MM.1S (cell line): ENCODE measurements around the gene KIF20B.

ENCODE experiments used
- DNase-seq: peaks from one replicate; pipeline ENCODE4 v3.0.0-alpha.2; 2015
- H2AFZ ChIP-seq: fragments of 300-600 bp; sonication (generic); 2 replicates; pipeline ENCODE4 v1.6.0; 2016; ENCODE audit warnings: antibody characterized with exemption, low read length
- H3F3A ChIP-seq: fragments of 300-600 bp; sonication (generic); 2 replicates; pipeline ENCODE4 v1.6.1; 2016; ENCODE audit warnings: mild to moderate bottlenecking, antibody characterized with exemption, low read length, moderate library complexity, mixed read lengths; ENCODE audit not compliant: insufficient read depth
- H3K27ac ChIP-seq: fragments of 300-600 bp; sonication (generic); 2 replicates; pipeline ENCODE4 v1.5.1; 2016; ENCODE audit warnings: mild to moderate bottlenecking, low read length
- H3K27me3 ChIP-seq: fragments of 300-600 bp; sonication (generic); replicated peaks from 2 replicates; pipeline ENCODE4 v1.6.0; 2016; ENCODE audit warnings: low read length; ENCODE audit not compliant: insufficient read depth
- H3K36me3 ChIP-seq: fragments of 300-600 bp; sonication (generic); replicated peaks from 2 replicates; pipeline ENCODE4 v1.6.1; 2016; ENCODE audit warnings: mild to moderate bottlenecking, low read length, mixed read lengths; ENCODE audit not compliant: insufficient read depth
- H3K4me1 ChIP-seq: fragments of 300-600 bp; sonication (generic); 2 replicates; pipeline ENCODE4 v1.6.1; 2016; ENCODE audit warnings: low read length, mixed read lengths
- H3K4me2 ChIP-seq: fragments of 300-600 bp; sonication (generic); 2 replicates; pipeline ENCODE4 v1.6.0; 2016; ENCODE audit warnings: low read depth, low read length
- H3K4me3 ChIP-seq: fragments of 300-600 bp; sonication (generic); 2 replicates; pipeline ENCODE4 v1.5.1; 2016; ENCODE audit warnings: low read length, mixed read lengths
- H3K79me2 ChIP-seq: fragments of 300-600 bp; sonication (generic); 2 replicates; pipeline ENCODE4 v1.6.1; 2016; ENCODE audit warnings: mixed run types, low read length, mixed read lengths
- H3K9ac ChIP-seq: fragments of 300-600 bp; sonication (generic); 2 replicates; pipeline ENCODE4 v1.6.1; 2016; ENCODE audit warnings: low read length, mixed read lengths
- H3K9me2 ChIP-seq: fragments of 300-600 bp; sonication (generic); replicated peaks from 2 replicates; pipeline ENCODE4 v1.6.1; 2016; ENCODE audit warnings: mild to moderate bottlenecking, low read length, mixed read lengths; ENCODE audit not compliant: insufficient read depth
- H3K9me3 ChIP-seq: fragments of 300-600 bp; sonication (generic); replicated peaks from 2 replicates; pipeline ENCODE4 v1.6.1; 2016; ENCODE audit warnings: mild to moderate bottlenecking, low read length, mixed read lengths; ENCODE audit not compliant: insufficient read depth
- H4K20me1 ChIP-seq: fragments of 300-600 bp; sonication (generic); 2 replicates; pipeline ENCODE4 v1.6.1; 2016; ENCODE audit warnings: mild to moderate bottlenecking, low read length, moderate library complexity, mixed read lengths; ENCODE audit not compliant: insufficient read depth
- CTCF ChIP-seq: fragments of 300-600 bp; sonication (generic); IDR thresholded peaks from 2 replicates; pipeline ENCODE4 v1.5.1; 2016; ENCODE audit warnings: antibody characterized with exemption, low read length, mixed read lengths
- EZH2 ChIP-seq: fragments of 300-600 bp; sonication (generic); optimal IDR thresholded peaks from 2 replicates; pipeline ENCODE3; 2017; ENCODE audit warnings: low read depth, mild to moderate bottlenecking, antibody characterized with exemption, low read length, mixed read lengths
- EZH2phosphoT487 ChIP-seq: fragments of 300-600 bp; sonication (generic); IDR thresholded peaks from 2 replicates; pipeline ENCODE4 v1.6.1; 2018; ENCODE audit warnings: antibody characterized with exemption, low read length

The KIF20B gene

GRCh38 chr10:89792187-89792586 lies 90.8 kb downstream of the KIF20B start:
- H3F3A ChIP-seq: no peaks in the 10 kb centered on the region
- no peaks in the 10 kb centered on the region for H3K36me3 ChIP-seq
- H3K79me2 ChIP-seq: no peaks in the 10 kb centered on the region
- H3K27ac ChIP-seq: no peak overlapping the region
- no peak overlapping the region for H3K4me3 ChIP-seq
- no peak overlapping the region for H3K9ac ChIP-seq
- H4K20me1 ChIP-seq: no peaks in the 10 kb centered on the region
- H3K27me3 ChIP-seq: no peaks in the 10 kb centered on the region
- no peaks in the 10 kb centered on the region for H3K9me2 ChIP-seq
- H3K9me3 ChIP-seq: no peaks in the 10 kb centered on the region
- TF ChIP-seq EZH2 (no peak), CTCF (no peak), EZH2phosphoT487 (no peak)
- H3K4me2 ChIP-seq: no peak overlapping the region
- no peaks in the 10 kb centered on the region for H3K4me1 ChIP-seq
- DNase-seq: no peak
- H2AFZ ChIP-seq: no peak overlapping the region

DNA sequence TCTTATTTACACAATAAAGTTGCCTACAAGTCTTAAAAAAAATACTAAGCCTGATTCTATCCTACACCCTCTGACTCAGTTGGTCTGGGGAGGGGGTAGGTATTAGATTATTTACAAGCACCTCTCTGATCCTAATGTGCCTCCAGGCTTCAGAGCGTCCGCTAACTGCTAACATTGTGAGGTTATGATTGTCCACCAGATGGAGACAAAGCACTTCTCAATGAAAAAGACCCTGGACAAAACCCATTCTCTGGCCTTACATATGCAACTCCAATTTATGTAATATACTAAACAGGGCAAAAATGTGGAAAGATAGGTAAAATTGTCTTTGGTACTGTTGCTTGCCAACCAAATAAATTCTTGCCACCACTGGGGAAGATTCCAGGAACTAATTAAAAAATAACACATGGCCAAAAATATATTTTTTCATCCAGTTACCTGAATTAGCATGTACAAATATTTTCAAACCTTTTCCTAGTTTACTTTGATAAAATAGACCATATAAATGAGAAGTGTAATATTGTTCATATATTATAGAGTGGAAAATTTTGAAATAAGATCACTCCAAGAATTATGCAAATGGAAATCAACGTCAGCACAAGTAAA lies 92.4 kb downstream of the KIF20B start:
- H3K4me1 ChIP-seq: no peaks in the 10 kb centered on the region

GRCh38 chr10:89795840-89796239 lies 94.5 kb downstream of the KIF20B start:
- Histone ChIP-seq H3K27me3 (no peaks in the 10 kb centered on the region), H3K27ac (no peak overlapping the region), H3K9me2 (no peaks in the 10 kb centered on the region), H4K20me1 (no peaks in the 10 kb centered on the region), H3K36me3 (no peaks in the 10 kb centered on the region), H3K9ac (no peak overlapping the region), H3F3A (no peaks in the 10 kb centered on the region), H3K79me2 (no peaks in the 10 kb centered on the region), H2AFZ (no peak overlapping the region), H3K4me2 (no peak overlapping the region), H3K4me1 (no peaks in the 10 kb centered on the region), H3K9me3 (no peaks in the 10 kb centered on the region), H3K4me3 (no peak overlapping the region)
- TF ChIP-seq EZH2phosphoT487 (no peak), EZH2 (no peak), CTCF (no peak)
- no peak for DNase-seq

More for the DNA sequence above, 92.4 kb downstream of the KIF20B start:
- TF ChIP-seq CTCF (peak; percentile 83), EZH2phosphoT487 (no peak), EZH2 (no peak)
- Histone ChIP-seq H3K4me2 (no peak overlapping the region), H4K20me1 (no peaks in the 10 kb centered on the region), H3K36me3 (no peaks in the 10 kb centered on the region), H3K9me2 (no peaks in the 10 kb centered on the region), H3K9me3 (no peaks in the 10 kb centered on the region), H3K79me2 (no peaks in the 10 kb centered on the region), H3K27ac (no peak overlapping the region), H3K4me3 (no peak overlapping the region), H2AFZ (no peak overlapping the region), H3K9ac (no peak overlapping the region), H3K27me3 (no peaks in the 10 kb centered on the region), H3F3A (no peaks in the 10 kb centered on the region)
- DNase-seq: peak; percentile 80
